ENCODE results near the gene GTSE1.

Gene GTSE1

GRCh38 chr22:46370584-46371291 lies 74.1 kb downstream of the GTSE1 start:
- Histone ChIP-seq H3K4me2 (ENCODE audit: low read length, poor library complexity, severe bottlenecking) (no peak overlapping the region), H4K8ac (ENCODE audit: low read length) (no peak overlapping the region), H3K36me3 (ENCODE audit: control insufficient read depth in 1 of 2, insufficient read depth in 2 of 2, low read depth in 1 of 2, low read length in 2 of 2) (peaks cover 0 to 70% of the 10 kb centered on the region in 2 experiments), H3K9ac (ENCODE audit: low read length) (no peak overlapping the region), H4K91ac (ENCODE audit: low read length) (no peak overlapping the region), H3K79me1 (replicated peaks; ENCODE audit: low read length, poor library complexity, severe bottlenecking) (no peaks in the 10 kb centered on the region), H3K18ac (ENCODE audit: low read depth in 1 of 2, low read length in 2 of 2) (no peak overlapping the region), H2BK5ac (ENCODE audit: low read depth, low read length, poor library complexity, severe bottlenecking) (no peak overlapping the region), H3K9me3 (ENCODE audit: control insufficient read depth, low read length) (peaks cover 3% of the 10 kb centered on the region), H2AFZ (ENCODE audit: low read depth, low read length) (no peak overlapping the region), H3K14ac (ENCODE audit: low read length in 2 of 2) (no peak overlapping the region), H2AK5ac (ENCODE audit: low read length, severe bottlenecking) (no peak overlapping the region), H3K4me3 (ENCODE audit: insufficient read depth in 1 of 2, low read depth in 1 of 2, low read length in 2 of 2) (no peak overlapping the region), H3K4ac (ENCODE audit: low read depth in 1 of 2, low read length in 2 of 2) (no peak overlapping the region), H2BK15ac (ENCODE audit: low read depth, poor library complexity, severe bottlenecking) (no peak overlapping the region), H2BK120ac (ENCODE audit: low read depth, low read length) (no peak overlapping the region), H2BK12ac (ENCODE audit: low read length in 2 of 2) (no peak overlapping the region), H3K23ac (ENCODE audit: low read length in 2 of 2) (no peak overlapping the region), H3K27ac (ENCODE audit: low read length, poor library complexity, severe bottlenecking) (no peak overlapping the region), H3K4me1 (ENCODE audit: control insufficient read depth, insufficient read depth, low read depth, low read length) (peaks cover 27% of the 10 kb centered on the region), H3K27me3 (ENCODE audit: control insufficient read depth in 1 of 2, insufficient read depth in 1 of 2, low read length in 2 of 2) (peaks cover 0 to 30% of the 10 kb centered on the region in 2 experiments)
- WGBS = 80% methylated on average over 13 of the region's 15 CpGs
- DNase-seq = no peak

- no peak overlapping the region for H2BK15ac ChIP-seq (ENCODE audit: low read depth, poor library complexity, severe bottlenecking)
- H3K27me3 ChIP-seq (ENCODE audit: control insufficient read depth in 1 of 2, insufficient read depth in 1 of 2, low read length in 2 of 2) = peaks cover 0 to 24% of the 10 kb centered on the region in 2 experiments
- H3K18ac ChIP-seq (ENCODE audit: low read depth in 1 of 2, low read length in 2 of 2) = no peak overlapping the region
- H3K14ac ChIP-seq (ENCODE audit: low read length in 2 of 2) = no peak overlapping the region
- H4K91ac ChIP-seq (ENCODE audit: low read length) = no peak overlapping the region
- no peak overlapping the region for H4K8ac ChIP-seq (ENCODE audit: low read length)
- H3K79me1 ChIP-seq (replicated peaks; ENCODE audit: low read length, poor library complexity, severe bottlenecking) = no peaks in the 10 kb centered on the region
- H2BK5ac ChIP-seq (ENCODE audit: low read depth, low read length, poor library complexity, severe bottlenecking) = no peak overlapping the region
- H3K23ac ChIP-seq (ENCODE audit: low read length in 2 of 2) = no peak overlapping the region
- no peak overlapping the region for H3K4me2 ChIP-seq (ENCODE audit: low read length, poor library complexity, severe bottlenecking)
- no peak overlapping the region for H2BK120ac ChIP-seq (ENCODE audit: low read depth, low read length)
- H3K36me3 ChIP-seq (ENCODE audit: control insufficient read depth in 1 of 2, insufficient read depth in 2 of 2, low read depth in 1 of 2, low read length in 2 of 2) = peaks cover 0 to 70% of the 10 kb centered on the region in 2 experiments
- no peak overlapping the region for H2AK5ac ChIP-seq (ENCODE audit: low read length, severe bottlenecking)
- WGBS = 69% methylated on average over 2 of the region's 2 CpGs
- no peak overlapping the region for H3K4ac ChIP-seq (ENCODE audit: low read depth in 1 of 2, low read length in 2 of 2)
- peaks cover 9% of the 10 kb centered on the region for H3K9me3 ChIP-seq (ENCODE audit: control insufficient read depth, low read length)
- no peak overlapping the region for H2BK12ac ChIP-seq (ENCODE audit: low read length in 2 of 2)
- no peak overlapping the region for H3K9ac ChIP-seq (ENCODE audit: low read length)
- H3K4me3 ChIP-seq (ENCODE audit: insufficient read depth in 1 of 2, low read depth in 1 of 2, low read length in 2 of 2) = no peak overlapping the region
- H3K27ac ChIP-seq (ENCODE audit: low read length, poor library complexity, severe bottlenecking) = no peak overlapping the region
- no peak for DNase-seq
- H2AFZ ChIP-seq (ENCODE audit: low read depth, low read length) = no peak overlapping the region
- H3K4me1 ChIP-seq (ENCODE audit: control insufficient read depth, insufficient read depth, low read depth, low read length) = peaks cover 27% of the 10 kb centered on the region
Measured at GRCh38 chr22:46371623-46372226, 75.1 kb downstream of the GTSE1 start.

- Histone ChIP-seq H3K14ac (ENCODE audit: low read length in 2 of 2) (no peak overlapping the region), H2AFZ (ENCODE audit: low read depth, low read length) (no peak overlapping the region), H3K4me2 (ENCODE audit: low read length, poor library complexity, severe bottlenecking) (no peak overlapping the region), H2AK5ac (ENCODE audit: low read length, severe bottlenecking) (no peak overlapping the region), H3K4me1 (ENCODE audit: control insufficient read depth, insufficient read depth, low read depth, low read length) (peaks cover 35% of the 10 kb centered on the region), H3K18ac (ENCODE audit: low read depth in 1 of 2, low read length in 2 of 2) (no peak overlapping the region), H2BK5ac (ENCODE audit: low read depth, low read length, poor library complexity, severe bottlenecking) (no peak overlapping the region), H3K9me3 (ENCODE audit: control insufficient read depth, low read length) (peaks cover 13% of the 10 kb centered on the region), H2BK120ac (ENCODE audit: low read depth, low read length) (no peak overlapping the region), H3K36me3 (ENCODE audit: control insufficient read depth in 1 of 2, insufficient read depth in 2 of 2, low read depth in 1 of 2, low read length in 2 of 2) (peaks cover 0 to 66% of the 10 kb centered on the region in 2 experiments), H3K27ac (ENCODE audit: low read length, poor library complexity, severe bottlenecking) (no peak overlapping the region), H3K4ac (ENCODE audit: low read depth in 1 of 2, low read length in 2 of 2) (no peak overlapping the region), H3K27me3 (ENCODE audit: control insufficient read depth in 1 of 2, insufficient read depth in 1 of 2, low read length in 2 of 2) (peaks cover 0 to 21% of the 10 kb centered on the region in 2 experiments), H2BK12ac (ENCODE audit: low read length in 2 of 2) (no peak overlapping the region), H4K91ac (ENCODE audit: low read length) (no peak overlapping the region), H3K9ac (ENCODE audit: low read length) (no peak overlapping the region), H2BK15ac (ENCODE audit: low read depth, poor library complexity, severe bottlenecking) (no peak overlapping the region), H3K4me3 (ENCODE audit: insufficient read depth in 1 of 2, low read depth in 1 of 2, low read length in 2 of 2) (no peak overlapping the region), H3K23ac (ENCODE audit: low read length in 2 of 2) (no peak overlapping the region), H4K8ac (ENCODE audit: low read length) (no peak overlapping the region), H3K79me1 (replicated peaks; ENCODE audit: low read length, poor library complexity, severe bottlenecking) (no peaks in the 10 kb centered on the region)
- 90% methylated on average over 18 of the region's 18 CpGs for WGBS
- DNase-seq = no peak
Measured at GRCh38 chr22:46372686-46373085, 76.0 kb downstream of the GTSE1 start.

GRCh38 chr22:46373159-46373558 lies 76.5 kb downstream of the GTSE1 start:
- 87% methylated on average over 8 of the region's 8 CpGs for WGBS
- H2BK15ac ChIP-seq (ENCODE audit: low read depth, poor library complexity, severe bottlenecking) = no peak overlapping the region
- no peak overlapping the region for H3K4ac ChIP-seq (ENCODE audit: low read depth in 1 of 2, low read length in 2 of 2)
- H2BK5ac ChIP-seq (ENCODE audit: low read depth, low read length, poor library complexity, severe bottlenecking) = no peak overlapping the region
- H3K79me1 ChIP-seq (replicated peaks; ENCODE audit: low read length, poor library complexity, severe bottlenecking) = no peaks in the 10 kb centered on the region
- H2BK12ac ChIP-seq (ENCODE audit: low read length in 2 of 2) = no peak overlapping the region
- peaks cover 13% of the 10 kb centered on the region for H3K9me3 ChIP-seq (ENCODE audit: control insufficient read depth, low read length)
- H3K18ac ChIP-seq (ENCODE audit: low read depth in 1 of 2, low read length in 2 of 2) = no peak overlapping the region
- no peak overlapping the region for H3K4me2 ChIP-seq (ENCODE audit: low read length, poor library complexity, severe bottlenecking)
- no peak overlapping the region for H2AFZ ChIP-seq (ENCODE audit: low read depth, low read length)
- peaks cover 0 to 18% of the 10 kb centered on the region in 2 experiments for H3K27me3 ChIP-seq (ENCODE audit: control insufficient read depth in 1 of 2, insufficient read depth in 1 of 2, low read length in 2 of 2)
- no peak overlapping the region for H3K23ac ChIP-seq (ENCODE audit: low read length in 2 of 2)
- no peak overlapping the region for H4K91ac ChIP-seq (ENCODE audit: low read length)
- peaks cover 0 to 63% of the 10 kb centered on the region in 2 experiments for H3K36me3 ChIP-seq (ENCODE audit: control insufficient read depth in 1 of 2, insufficient read depth in 2 of 2, low read depth in 1 of 2, low read length in 2 of 2)
- H2BK120ac ChIP-seq (ENCODE audit: low read depth, low read length) = no peak overlapping the region
- peaks cover 35% of the 10 kb centered on the region for H3K4me1 ChIP-seq (ENCODE audit: control insufficient read depth, insufficient read depth, low read depth, low read length)
- H4K8ac ChIP-seq (ENCODE audit: low read length) = no peak overlapping the region
- H3K14ac ChIP-seq (ENCODE audit: low read length in 2 of 2) = no peak overlapping the region
- no peak overlapping the region for H3K9ac ChIP-seq (ENCODE audit: low read length)
- no peak overlapping the region for H3K4me3 ChIP-seq (ENCODE audit: insufficient read depth in 1 of 2, low read depth in 1 of 2, low read length in 2 of 2)
- H3K27ac ChIP-seq (ENCODE audit: low read length, poor library complexity, severe bottlenecking) = no peak overlapping the region
- H2AK5ac ChIP-seq (ENCODE audit: low read length, severe bottlenecking) = no peak overlapping the region
- DNase-seq = no peak
